IPS-18c (cell line): ENCODE data around the gene ZNF490.
"Not testable (repeated sequence)": the region's sequence is repeated elsewhere in the genome, so short reads cannot be mapped to it uniquely, and the experiment has no call there.

Experiments
- H3K4me3 ChIP-seq: 2 replicates; pipeline ENCODE4 v1.7.0; 2013; ENCODE audit warnings: low read depth, mild to moderate bottlenecking, low read length, moderate library complexity; ENCODE audit not compliant: insufficient read depth
- H3K9me3 ChIP-seq: one replicate; pipeline ENCODE4 v1.6.1; 2013; ENCODE audit warnings: mild to moderate bottlenecking, low read length, moderate library complexity; ENCODE audit not compliant: control insufficient read depth, insufficient read depth

ZNF490 gene

DNA sequence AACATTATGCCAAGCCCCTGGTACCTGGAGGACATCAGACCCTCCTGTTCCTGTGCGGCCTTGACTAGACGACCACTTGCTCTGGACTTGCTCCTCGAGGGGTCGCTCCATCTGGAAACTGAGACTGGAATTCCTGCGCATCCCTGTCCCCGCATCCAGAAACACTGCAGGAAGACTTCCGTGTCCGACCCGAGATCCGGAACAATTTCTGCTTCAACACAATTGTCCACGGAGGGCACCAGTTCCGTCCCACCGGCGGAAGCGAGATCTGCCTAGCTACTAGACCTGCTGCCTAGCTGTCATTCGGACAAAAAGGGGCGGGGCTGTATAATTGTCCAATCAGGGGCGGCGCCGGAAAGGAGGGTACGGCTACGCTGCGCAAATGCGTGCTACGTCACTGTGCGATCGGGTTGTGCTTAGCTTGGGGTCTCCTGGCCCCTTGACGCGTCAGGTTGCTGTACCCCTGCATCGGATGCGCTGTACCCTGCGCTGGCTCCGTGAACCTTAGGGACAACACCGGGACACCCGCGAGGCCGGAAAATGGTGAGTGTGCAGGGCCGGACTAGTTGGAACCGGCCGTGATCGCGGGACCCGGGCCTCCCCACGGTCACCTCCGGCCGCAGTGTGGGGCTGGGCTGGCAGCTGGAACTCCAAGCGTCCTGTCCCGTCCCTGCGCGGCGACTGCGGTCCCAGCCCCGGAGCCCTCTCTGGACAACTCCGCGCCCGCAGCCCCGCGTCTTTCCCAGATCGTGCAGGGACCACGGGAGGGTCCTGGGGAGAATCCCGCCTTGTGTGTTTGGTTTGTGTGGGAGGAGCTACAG, at the start of gene ZNF490, which contains the start of gene ZNF791:
ZNF490 (minus strand) TSS at position 274 of the 821 bp plus-strand sequence; CDS start at position 141, 133 bp downstream.
ZNF791 (plus strand) TSS at position 381 of the 821 bp plus-strand sequence; CDS start at position 541, 160 bp downstream.
- peak within 1 kb of the TSS; percentile 72 for H3K4me3 ChIP-seq
- no peaks in the 10 kb centered on the region for H3K9me3 ChIP-seq

DNA sequence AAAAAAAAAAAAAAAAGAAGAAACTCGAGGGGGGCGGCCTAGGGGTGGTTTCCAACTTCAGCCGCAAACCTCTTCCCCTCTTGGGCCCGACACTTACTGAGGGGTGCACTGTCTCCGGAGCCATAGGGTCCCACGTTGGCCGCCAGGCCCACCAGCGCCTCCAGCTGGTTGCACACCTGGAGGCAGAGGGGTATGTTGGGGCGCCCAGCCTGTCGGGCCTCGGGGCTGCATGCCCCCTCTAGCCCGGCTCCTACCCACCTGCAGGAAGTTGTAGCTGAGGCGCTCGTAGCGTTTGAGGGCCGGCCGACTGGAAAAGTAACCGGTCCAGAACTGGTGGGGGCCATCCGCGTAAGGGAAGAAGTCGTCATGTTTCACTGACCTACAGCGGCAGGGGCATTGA, 47.4 kb upstream of the ZNF490 start:
- no peak overlapping the region for H3K4me3 ChIP-seq
- H3K9me3 ChIP-seq = no peaks in the 10 kb centered on the region

DNA sequence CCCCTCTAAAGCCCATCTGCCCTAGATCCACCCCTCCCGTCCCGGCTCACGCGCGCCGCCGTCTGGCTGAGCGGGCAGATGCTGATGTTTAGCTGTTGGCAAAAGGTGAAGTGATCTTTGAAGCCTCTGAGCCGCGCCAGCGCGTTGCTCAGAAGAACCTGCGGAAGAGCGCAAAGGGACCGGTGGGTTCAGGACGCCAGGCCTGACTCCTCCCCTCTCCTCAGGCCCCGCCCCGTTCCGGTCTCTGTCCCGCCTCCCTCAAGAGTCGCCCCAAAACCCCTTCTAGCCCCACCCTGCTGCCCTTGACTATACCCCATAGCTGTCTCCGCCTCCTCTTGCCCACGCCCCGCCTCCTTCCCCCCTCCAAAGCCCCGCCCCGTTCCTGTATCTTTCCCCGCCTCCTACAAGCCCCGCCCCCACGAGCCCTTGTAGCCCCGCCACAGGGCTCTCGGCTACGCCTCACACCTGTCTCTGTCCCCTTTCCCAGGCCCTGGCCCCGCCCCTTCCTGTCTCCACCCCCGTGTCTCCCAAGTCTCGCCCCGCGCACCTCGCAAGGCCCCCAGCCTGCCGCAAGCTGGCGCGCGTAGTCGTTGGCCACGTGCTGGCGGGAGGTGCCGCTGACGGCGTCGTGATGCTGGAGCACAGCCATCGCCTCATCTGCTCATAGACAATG, 46.4 kb upstream of the ZNF490 start:
- no peaks in the 10 kb centered on the region for H3K9me3 ChIP-seq
- H3K4me3 ChIP-seq = peak overlapping the region; percentile 11; the same call in 1 of the 2 replicates

DNA sequence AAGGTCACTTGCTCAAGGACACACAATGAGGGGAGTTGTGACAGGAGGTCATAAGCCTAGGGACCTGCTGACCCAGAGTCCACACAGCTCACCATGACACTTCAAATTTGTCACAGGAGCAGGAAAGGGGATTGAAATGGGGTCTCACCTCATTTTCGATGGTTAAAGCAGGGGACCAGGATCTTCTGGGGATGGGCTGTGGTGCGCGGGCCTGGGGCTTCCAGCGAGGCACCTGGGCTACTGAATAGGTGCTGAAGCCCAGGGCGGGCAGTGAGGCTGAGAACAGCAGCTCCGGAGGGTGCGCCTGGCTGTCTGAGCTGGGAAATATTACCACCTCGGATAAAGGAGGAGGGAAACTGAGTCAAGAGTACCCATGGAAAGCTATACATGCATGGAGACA, 44.9 kb upstream of the ZNF490 start:
- no peaks in the 10 kb centered on the region for H3K9me3 ChIP-seq
- no peak overlapping the region for H3K4me3 ChIP-seq

DNA sequence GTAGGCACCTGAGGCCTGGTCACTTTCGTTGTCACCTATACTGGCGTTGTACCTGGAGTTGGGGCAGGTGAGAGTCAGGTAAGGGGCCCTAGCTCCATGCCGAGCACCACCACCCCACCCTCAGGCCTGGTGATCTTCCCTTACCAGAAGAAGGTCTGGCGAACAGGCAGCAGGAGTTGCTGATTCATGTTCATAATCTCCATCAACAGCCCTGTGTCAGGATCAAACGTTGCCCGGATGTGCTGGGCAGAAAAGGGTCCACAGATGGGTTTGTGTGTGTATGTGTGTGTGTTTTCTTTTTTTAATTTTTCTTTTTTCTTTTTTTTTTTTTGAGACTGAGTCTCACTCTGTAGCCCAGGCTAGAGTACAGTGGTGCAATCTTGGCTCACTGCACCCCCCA, 41.6 kb upstream of the ZNF490 start:
- Histone ChIP-seq H3K4me3 (no peak overlapping the region), H3K9me3 (no peaks in the 10 kb centered on the region)

DNA sequence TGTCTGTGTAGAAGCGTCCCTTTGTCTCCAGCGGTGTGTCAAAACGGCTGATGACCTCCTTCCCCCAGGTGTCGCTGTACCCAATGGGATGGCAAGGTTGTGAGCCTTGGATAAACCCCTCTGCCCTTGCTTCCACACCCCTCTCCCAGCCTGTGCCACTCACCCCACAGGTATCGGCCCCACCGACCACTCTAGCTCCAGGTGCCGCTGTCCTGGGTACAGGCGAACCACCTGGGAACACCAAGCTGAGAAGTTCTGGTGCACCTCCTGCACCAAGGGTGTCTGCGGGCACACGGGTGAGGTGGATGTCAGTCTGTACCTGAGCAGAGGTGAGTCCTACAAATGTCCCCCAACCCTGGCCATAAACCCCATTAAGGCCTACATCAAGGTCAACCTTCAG, 39.3 kb upstream of the ZNF490 start:
- Histone ChIP-seq H3K9me3 (no peaks in the 10 kb centered on the region), H3K4me3 (no peak overlapping the region)

DNA sequence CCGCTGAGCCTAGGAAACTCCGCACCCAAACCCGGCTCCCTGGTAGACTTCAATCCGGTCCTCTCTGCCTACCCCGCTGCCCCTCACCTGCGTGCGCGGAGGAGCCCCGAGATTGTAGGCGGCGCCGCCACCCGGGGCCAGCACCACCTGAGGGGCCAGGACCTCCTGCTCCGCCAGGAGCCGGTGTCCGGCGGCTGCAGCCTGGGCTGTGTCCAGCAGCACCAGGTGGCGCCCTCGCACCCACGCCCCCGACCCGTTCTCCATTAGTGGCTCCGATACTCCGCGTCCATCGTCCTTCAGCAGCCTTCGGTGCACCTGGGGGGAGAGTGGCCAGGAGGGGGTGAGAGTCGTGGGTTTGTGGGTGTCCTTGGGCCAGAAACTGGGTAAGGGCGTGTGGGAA, 37.5 kb upstream of the ZNF490 start:
- H3K4me3 ChIP-seq = peak overlapping the region; percentile 22; the same call in 1 of the 2 replicates
- no peaks in the 10 kb centered on the region for H3K9me3 ChIP-seq

DNA sequence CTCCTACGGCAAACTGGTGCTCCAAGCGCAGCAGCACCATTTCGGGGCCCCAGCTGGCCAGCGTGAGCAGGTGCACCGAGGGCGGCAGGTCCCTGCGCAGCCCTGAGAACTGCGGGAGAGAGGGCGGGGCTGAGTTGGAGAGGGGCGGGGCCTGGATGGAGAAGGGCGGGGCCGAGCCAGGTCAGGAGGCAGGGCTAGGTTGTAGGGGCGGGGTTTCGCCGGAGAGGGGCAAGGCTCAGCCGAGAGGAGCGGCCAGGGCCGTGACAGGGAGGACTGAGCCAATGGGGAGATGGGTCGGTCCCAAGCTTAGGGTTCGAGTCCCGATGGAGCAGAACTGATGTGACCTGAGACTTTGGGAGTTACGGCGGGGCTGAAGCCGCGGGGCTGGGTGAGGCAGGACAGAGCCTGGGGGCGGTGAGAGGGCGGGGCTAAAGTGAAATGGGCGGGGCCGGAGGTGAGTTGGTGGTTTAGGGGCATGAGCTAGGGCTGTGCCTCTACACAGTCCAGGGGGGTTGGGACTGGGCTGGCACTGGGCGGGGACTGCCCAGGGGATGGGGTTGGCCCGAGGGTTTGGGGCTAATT, 37.0 kb upstream of the ZNF490 start:
- H3K9me3 ChIP-seq = no peaks in the 10 kb centered on the region
- peak overlapping the region; percentile 22; the same call in 1 of the 2 replicates for H3K4me3 ChIP-seq

DNA sequence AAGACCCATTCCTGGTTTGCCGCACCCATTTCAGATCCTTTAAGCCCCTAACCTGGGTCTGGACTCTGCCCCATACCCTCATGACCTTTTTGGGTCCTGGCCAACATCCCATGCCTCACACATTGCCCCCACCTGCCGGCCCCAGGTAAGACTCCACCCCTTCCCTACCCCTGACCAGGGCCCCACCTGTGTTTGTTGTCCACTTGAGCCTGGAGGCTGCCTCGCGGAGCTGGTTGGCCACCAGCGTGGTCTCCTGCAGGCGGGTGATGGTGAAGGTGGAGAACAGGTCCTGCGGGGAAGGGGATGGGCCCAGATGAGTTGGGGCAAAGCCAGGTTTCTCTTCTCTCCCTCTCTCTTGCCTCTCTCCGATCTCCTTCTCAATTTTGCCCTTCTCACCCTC, 36.4 kb upstream of the ZNF490 start:
- no peaks in the 10 kb centered on the region for H3K9me3 ChIP-seq
- H3K4me3 ChIP-seq = no peak overlapping the region

DNA sequence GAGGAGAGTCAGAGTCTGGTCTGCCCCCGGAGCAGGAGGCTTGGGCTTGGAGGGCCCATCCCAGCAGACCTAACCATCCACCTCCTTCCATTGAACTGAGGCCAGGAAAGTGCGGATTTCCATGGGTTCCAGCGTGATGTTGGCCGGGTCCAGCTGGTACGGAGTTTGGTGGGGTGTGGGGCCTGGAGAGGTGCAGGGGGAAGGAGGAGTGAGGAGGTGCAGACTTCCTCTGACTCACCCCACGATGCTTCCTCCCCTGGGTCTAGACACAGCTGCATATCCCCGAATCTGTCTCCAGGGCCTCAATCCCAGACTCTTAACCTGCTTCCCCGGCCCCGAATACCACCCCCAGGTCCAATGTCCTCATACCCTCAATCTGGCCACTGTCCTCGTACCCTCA, 35.9 kb upstream of the ZNF490 start:
- Histone ChIP-seq H3K9me3 (no peaks in the 10 kb centered on the region), H3K4me3 (no peak overlapping the region)

DNA sequence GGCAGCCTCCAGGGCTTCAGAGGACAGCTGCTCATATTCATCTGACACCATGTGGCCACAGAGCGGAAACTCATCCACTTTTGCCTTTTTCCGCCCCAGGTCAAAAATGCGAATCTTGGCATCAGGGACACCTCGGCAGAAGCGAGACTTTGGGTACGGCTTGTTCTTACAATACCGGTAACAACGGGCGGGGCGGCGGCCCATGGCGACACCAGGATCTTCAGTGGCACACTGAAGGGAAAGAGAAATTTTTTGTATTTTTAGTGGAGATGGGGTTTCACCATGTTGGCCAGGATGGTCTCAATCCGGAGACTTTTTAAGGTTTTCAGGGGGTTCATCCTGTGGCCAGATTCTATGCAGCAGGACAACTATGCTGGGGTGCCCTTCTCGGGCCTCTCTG, 33.1 kb upstream of the ZNF490 start:
- H3K4me3 ChIP-seq, H3K9me3 ChIP-seq: not testable (repeated sequence)

DNA sequence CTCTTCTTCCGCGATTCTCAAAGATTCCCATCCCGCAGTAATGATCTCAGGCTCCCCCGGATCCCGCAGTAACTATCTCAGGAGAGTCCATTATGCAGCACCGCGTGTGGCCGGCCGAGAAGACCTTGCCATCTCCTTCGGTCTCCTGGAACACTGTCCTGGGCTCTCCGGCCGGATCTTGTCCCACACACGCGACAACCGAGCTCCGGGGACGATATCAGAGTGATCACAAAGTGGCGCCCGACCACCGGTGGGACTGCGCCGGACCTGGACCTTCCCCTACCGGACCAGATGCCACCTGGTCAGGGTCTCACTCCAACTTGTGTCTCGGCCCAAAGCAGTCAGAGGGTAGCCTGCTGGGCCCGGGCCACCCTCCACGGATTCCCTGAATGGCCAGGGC, 31.9 kb upstream of the ZNF490 start:
- Histone ChIP-seq H3K9me3 (no peaks in the 10 kb centered on the region), H3K4me3 (no peak overlapping the region)

DNA sequence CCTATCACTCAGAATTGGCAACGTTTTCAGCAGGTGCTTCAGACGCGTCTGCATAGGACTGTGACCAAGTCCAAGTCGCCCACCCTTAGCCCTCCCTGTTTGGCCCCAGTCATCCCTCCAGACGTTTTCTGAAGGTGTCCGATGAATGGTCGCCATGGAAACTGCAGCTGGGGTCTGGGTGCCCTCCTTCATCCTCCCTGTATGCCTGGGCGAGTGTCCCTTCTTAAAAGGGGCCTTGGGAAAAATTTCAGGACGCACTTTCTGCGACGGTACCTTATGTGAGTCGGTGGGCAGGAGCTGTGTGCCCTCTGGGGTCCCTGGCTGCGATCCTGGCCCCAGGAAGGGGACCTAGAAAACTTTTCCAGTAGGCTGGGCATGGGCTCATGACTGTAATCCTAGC, 30.8 kb upstream of the ZNF490 start:
- H3K4me3 ChIP-seq = no peak overlapping the region

DNA sequence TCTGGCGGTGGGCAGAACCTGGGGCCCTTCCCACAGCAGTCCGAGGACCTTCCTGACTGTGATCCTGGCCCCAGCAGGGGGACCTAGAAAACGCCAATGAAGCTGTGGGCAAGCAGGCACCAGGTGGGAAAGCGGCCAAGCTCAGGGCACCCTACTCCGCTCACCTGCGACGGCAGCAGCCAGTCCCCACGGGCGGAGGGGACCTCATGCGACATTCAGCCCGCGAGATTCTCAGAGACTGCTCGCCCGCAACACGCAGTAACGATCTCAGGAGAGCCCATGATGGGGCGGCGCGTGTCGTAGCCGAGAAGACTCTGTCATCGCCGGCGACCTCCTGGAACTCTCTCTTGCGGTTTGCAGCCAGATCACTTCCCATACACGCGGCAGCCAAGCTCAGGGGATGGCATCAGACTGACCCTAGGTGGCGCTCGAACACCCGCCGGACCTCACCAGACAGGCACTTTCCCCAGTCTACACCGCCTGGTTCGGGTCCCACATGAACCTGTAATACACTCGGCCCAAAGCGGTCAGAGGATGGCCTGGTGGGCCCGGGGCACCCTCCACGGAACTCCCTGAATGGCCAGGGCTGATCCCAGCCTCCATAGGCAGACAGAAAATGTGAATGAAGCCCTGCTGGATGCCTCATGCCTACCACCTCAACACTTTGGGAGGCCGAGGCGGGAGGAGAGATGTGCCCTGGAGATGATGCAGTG, 29.4 kb upstream of the ZNF490 start:
- Histone ChIP-seq H3K4me3 (0 out of 2 replicates have a peak overlapping the region, but pooled peaks have one; percentile 34), H3K9me3 (no peaks in the 10 kb centered on the region)

More for the DNA sequence above, 30.8 kb upstream of the ZNF490 start:
- H3K9me3 ChIP-seq = no peaks in the 10 kb centered on the region

DNA sequence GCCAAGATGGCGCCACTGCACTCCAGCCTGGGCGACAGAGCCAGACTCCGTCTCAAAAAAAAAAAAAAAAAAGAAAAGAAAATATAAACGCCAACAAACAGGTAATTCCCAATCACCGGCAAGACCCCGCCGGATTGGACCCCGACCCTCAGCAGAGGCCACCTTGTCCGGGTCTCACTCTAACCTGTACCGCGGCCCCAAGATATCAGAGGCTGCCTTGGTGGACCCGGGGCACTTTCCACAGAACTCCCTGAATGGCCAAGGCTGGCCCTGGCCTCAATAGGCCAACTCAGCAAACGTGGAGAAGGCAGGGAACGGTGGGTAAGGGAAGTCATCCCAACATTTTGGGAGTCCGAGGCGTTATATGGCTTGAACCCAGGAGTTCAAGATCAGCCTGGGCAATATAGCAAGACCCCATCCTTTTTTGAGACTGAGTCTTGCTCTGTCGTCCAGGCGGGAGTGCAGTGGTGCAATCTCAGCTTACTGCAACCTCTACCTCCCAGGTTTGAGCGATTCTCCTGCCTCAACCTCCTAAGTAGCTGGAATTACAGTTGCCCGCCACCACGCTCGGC, 28.1 kb upstream of the ZNF490 start:
- no peaks in the 10 kb centered on the region for H3K9me3 ChIP-seq

DNA sequence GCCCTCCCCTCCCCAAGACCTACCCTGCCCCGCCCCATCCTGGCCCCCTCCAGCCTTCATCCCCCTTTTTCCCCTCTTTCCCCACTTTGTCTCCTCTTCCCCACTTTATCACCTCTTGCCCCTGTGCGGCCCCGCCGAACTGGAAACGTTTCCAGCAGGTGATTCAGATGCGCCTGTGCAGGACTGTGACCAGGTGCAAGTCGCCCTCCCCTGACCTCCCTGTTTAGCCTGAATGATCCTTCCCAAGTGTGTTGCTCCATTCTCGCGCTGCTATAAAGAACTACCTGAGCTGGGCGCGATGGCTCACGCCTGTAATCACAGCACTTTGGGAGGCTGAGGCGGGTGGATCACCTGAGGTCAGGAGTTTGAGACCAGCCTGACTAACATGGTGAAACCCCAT, 26.0 kb upstream of the ZNF490 start:
- H3K4me3 ChIP-seq = no peak overlapping the region
- H3K9me3 ChIP-seq = no peaks in the 10 kb centered on the region

More for the DNA sequence above, 28.1 kb upstream of the ZNF490 start:
- no peak overlapping the region for H3K4me3 ChIP-seq

DNA sequence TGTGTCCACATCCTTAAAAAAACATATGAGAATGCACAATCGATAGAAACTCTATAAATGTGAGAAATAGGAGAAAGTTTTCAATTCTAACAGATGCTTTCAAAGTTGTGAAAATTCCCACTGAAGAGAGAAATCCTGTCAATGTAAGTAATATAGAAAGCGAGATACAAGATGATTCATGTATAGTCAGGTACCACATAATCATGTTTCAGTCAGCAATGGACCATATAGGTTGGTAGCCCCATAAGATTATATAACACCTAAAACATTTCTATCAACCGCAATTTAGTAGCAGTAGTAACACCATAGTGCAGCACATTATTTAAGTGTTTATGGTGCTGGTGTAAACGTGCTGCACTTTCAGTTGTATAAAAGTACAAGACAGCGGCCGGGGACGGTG, 18.6 kb upstream of the ZNF490 start:
- H3K4me3 ChIP-seq = no peak overlapping the region
- peaks cover 19% of the 10 kb centered on the region for H3K9me3 ChIP-seq
